ENCODE results near the gene TSC2. TPM values are rescaled to one million over a fixed set of nuclear protein-coding genes. Genes with fewer than 3 reads are reported as not detected.
"Not testable (repeated sequence)": the region's sequence is repeated elsewhere in the genome, so short reads cannot be mapped to it uniquely, and the experiment has no call there.

TSC2 gene
- polyA plus RNA-seq, 1 donor (not counting 4 experiments of a cell fraction or from before 2014, with no cell fraction given) = 22.6 TPM

DNA sequence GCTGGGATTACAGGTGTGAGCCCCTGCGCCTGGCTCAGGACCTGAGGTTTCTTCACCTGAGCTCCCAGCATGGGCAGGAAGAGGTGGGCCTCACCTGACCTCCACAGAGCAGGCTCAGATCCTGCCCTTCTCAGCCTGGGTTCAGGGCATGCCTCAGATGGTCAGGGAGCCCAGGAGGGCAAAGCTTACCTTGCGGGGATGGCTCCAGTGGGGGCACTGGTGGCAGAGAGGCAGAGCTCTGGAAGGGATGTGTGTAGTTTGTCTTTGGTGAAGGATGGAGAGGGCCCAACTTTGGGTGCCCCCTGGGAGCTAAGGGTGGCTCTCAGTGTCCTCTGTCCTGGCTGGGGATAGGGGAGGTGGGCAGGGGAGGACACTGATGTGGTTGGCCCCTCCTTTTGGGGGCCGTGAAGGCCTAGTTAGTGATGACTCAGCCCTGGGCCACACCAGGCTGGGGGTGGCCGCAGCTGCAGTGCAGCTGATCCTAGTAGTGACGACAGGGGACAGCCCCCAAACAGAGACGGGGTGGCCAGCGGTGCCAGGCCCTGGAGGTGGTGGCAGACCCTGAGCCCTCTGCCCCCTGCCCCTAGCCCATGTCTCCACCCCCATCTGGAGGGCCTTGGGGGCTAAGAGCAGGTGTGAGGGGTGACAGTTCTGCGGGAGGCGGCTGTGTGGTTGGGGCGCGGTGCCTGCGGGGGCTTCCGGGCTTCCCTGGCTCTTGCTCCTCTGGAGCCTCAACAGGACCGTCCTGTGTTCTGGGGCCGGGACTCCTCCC is 15.3 kb upstream of the TSC2 start:
- Histone ChIP-seq H2AFZ (ENCODE audit: control insufficient read depth, low read length) (no peak overlapping the region), H3K9me1 (ENCODE audit: control insufficient read depth, extremely low read depth, insufficient read depth, low read length) (no peaks in the 10 kb centered on the region), H3K27ac (ENCODE audit: control insufficient read depth, insufficient read depth, low read length) (no peak overlapping the region), H3K36me3 (ENCODE audit: control insufficient read depth in 2 of 2, extremely low read depth in 1 of 2, insufficient read depth in 2 of 2, low read length in 2 of 2) (peaks cover 0 to 3% of the 10 kb centered on the region in 2 experiments), H3K27me3 (ENCODE audit: control insufficient read depth, extremely low read depth, insufficient read depth, low read length) (no peaks in the 10 kb centered on the region), H3K4me1 (ENCODE audit: control insufficient read depth, extremely low read depth, insufficient read depth, low read length) (peaks cover 12% of the 10 kb centered on the region), H3K4me3 (ENCODE audit: control insufficient read depth in 2 of 3, extremely low read depth in 1 of 3, insufficient read depth in 2 of 3, low read depth in 1 of 3, low read length in 3 of 3) (no peak overlapping the region), H3K9ac (ENCODE audit: control insufficient read depth, extremely low read depth, insufficient read depth, low read length) (no peak overlapping the region), H3K9me3 (ENCODE audit: control insufficient read depth, low read depth, low read length) (no peaks in the 10 kb centered on the region), H3K79me2 (ENCODE audit: control insufficient read depth, insufficient read depth, low read length) (no peaks in the 10 kb centered on the region), H4K20me1 (ENCODE audit: control insufficient read depth, extremely low read depth, insufficient read depth, low read length) (no peaks in the 10 kb centered on the region), H3K4me2 (ENCODE audit: control insufficient read depth, extremely low read depth, insufficient read depth, low read depth, low read length) (no peak overlapping the region)
- DNase-seq (ENCODE audit: low read depth, low spot score) (no peak), FAIRE-seq (no peak)
- dilution Hi-C loops (cut with MboI; ENCODE audit: extremely low pct_ligation_motif_present, low sequenced_read_pairs) = no loop called here
- no peak for TF ChIP-seq EZH2 (IDR thresholded peaks at IDR 0.05; ENCODE audit: low read length)
- TF ChIP-seq, protein P1, sequence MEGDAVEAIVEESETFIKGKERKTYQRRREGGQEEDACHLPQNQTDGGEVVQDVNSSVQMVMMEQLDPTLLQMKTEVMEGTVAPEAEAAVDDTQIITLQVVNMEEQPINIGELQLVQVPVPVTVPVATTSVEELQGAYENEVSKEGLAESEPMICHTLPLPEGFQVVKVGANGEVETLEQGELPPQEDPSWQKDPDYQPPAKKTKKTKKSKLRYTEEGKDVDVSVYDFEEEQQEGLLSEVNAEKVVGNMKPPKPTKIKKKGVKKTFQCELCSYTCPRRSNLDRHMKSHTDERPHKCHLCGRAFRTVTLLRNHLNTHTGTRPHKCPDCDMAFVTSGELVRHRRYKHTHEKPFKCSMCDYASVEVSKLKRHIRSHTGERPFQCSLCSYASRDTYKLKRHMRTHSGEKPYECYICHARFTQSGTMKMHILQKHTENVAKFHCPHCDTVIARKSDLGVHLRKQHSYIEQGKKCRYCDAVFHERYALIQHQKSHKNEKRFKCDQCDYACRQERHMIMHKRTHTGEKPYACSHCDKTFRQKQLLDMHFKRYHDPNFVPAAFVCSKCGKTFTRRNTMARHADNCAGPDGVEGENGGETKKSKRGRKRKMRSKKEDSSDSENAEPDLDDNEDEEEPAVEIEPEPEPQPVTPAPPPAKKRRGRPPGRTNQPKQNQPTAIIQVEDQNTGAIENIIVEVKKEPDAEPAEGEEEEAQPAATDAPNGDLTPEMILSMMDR (optimal IDR thresholded peaks at IDR 0.05 in 1 of 3, IDR thresholded peaks at IDR 0.05 in 1 of 3, conservative IDR thresholded peaks at IDR 0.05 in 1 of 3; ENCODE audit: extremely low read depth in 1 of 3, insufficient read depth in 2 of 3, low read length in 3 of 3) = no peak

DNA sequence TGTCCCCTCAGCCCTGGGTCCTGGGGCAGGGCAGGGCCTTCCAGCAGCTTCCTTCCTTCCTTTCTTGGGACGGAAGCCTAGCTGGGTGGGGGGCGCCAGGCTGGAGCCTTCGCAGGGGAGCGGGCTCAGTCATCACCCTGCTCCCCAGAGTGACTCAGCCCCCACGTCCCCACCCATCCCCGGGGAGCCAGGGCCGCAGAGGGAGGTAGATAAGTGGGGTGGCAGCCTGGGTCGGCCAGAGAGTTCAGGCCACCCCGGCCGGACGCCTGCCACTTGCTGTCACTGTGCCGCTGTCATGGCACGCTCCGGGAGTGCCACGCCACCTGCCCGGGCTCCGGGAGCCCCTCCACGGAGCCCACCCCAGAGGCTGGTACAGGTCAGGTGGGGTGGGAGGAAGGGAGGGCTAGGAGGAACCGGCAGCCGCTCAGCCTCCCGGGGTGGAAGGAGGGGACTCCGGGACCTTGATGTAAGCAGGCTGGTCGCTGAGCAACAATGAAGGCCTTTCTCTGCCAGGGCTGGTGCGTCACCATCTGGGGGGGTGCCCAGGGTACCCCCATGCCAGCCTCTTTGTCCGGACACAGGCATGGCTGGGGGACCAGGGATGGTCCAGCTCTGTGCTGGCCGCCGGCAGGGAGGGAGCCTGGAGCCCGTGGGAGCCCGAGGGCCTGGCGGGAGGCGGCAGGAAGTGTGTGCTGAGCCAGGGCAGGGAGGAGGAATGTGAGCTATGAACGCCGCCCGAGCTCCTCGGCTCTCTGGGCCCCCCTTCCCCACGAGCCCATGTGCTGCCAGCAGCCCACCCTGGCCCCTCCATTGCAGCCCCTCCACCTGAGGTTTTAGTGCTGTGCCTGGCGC is 14.5 kb upstream of the TSC2 start:
- no peak overlapping the region for H3K9ac ChIP-seq (ENCODE audit: control insufficient read depth, extremely low read depth, insufficient read depth, low read length)
- H3K9me1 ChIP-seq (ENCODE audit: control insufficient read depth, extremely low read depth, insufficient read depth, low read length) = no peaks in the 10 kb centered on the region
- H4K20me1 ChIP-seq (ENCODE audit: control insufficient read depth, extremely low read depth, insufficient read depth, low read length) = no peaks in the 10 kb centered on the region
- dilution Hi-C loops (cut with MboI; ENCODE audit: extremely low pct_ligation_motif_present, low sequenced_read_pairs) = no loop called here
- H3K79me2 ChIP-seq (ENCODE audit: control insufficient read depth, insufficient read depth, low read length) = no peaks in the 10 kb centered on the region
- no peak overlapping the region for H3K27ac ChIP-seq (ENCODE audit: control insufficient read depth, insufficient read depth, low read length)
- H2AFZ ChIP-seq (ENCODE audit: control insufficient read depth, low read length) = peak overlapping the region; percentile 69
- DNase-seq (ENCODE audit: low read depth, low spot score) = no peak
- H3K4me1 ChIP-seq (ENCODE audit: control insufficient read depth, extremely low read depth, insufficient read depth, low read length) = peaks cover 9% of the 10 kb centered on the region
- H3K9me3 ChIP-seq (ENCODE audit: control insufficient read depth, low read depth, low read length) = no peaks in the 10 kb centered on the region
- H3K27me3 ChIP-seq (ENCODE audit: control insufficient read depth, extremely low read depth, insufficient read depth, low read length) = no peaks in the 10 kb centered on the region
- H3K36me3 ChIP-seq (ENCODE audit: control insufficient read depth in 2 of 2, extremely low read depth in 1 of 2, insufficient read depth in 2 of 2, low read length in 2 of 2) = peaks cover 0 to 3% of the 10 kb centered on the region in 2 experiments
- peak overlapping the region; percentile 48 for H3K4me2 ChIP-seq (ENCODE audit: control insufficient read depth, extremely low read depth, insufficient read depth, low read depth, low read length)
- FAIRE-seq = no peak
- peak overlapping the region in 1 of 3 experiments; percentile 32 for H3K4me3 ChIP-seq (ENCODE audit: control insufficient read depth in 2 of 3, extremely low read depth in 1 of 3, insufficient read depth in 2 of 3, low read depth in 1 of 3, low read length in 3 of 3)
- TF ChIP-seq, protein P1 (optimal IDR thresholded peaks at IDR 0.05 in 1 of 3, IDR thresholded peaks at IDR 0.05 in 1 of 3, conservative IDR thresholded peaks at IDR 0.05 in 1 of 3; ENCODE audit: extremely low read depth in 1 of 3, insufficient read depth in 2 of 3, low read length in 3 of 3) = no peak

DNA sequence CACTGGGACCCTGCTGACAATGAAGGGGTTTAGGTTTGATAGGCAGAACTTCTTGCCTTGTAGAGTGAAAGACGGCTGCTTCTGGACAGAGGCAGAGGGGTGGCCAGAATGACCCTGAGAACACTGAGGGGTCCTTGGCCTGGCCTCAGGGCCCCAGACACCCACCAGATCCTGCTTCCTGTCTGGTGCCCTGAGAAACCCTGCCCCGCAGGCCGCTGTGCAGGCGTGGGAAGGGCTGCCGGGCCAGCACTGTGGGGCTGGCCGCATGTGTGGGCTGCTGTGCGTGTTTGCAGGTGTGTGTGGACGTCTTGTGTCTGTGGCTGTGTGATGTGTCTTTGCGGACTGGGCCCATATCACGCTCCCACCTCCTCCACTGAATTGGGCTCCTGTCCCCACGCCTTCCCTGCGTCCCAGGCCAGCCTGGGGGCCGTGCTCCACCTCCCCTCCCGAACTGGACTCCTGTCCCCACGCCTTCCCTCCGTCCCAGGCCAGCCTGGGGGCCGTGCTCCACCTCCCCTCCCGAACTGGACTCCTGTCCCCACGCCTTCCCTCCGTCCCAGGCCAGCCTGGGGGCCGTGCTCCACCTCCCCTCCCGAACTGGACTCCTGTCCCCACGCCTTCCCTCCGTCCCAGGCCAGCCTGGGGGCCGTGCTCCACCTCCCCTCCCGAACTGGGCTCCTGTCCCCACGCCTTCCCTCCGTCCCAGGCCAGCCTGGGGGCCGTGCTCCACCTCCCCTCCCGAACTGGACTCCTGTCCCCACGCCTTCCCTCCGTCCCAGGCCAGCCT is 13.7 kb upstream of the TSC2 start:
- H2AFZ ChIP-seq (ENCODE audit: control insufficient read depth, low read length) = peak overlapping the region; percentile 69
- H3K9ac ChIP-seq (ENCODE audit: control insufficient read depth, extremely low read depth, insufficient read depth, low read length); H3K27ac ChIP-seq (ENCODE audit: control insufficient read depth, insufficient read depth, low read length); FAIRE-seq; dilution Hi-C loops (cut with MboI; ENCODE audit: extremely low pct_ligation_motif_present, low sequenced_read_pairs); H3K9me1 ChIP-seq (ENCODE audit: control insufficient read depth, extremely low read depth, insufficient read depth, low read length); H4K20me1 ChIP-seq (ENCODE audit: control insufficient read depth, extremely low read depth, insufficient read depth, low read length); H3K27me3 ChIP-seq (ENCODE audit: control insufficient read depth, extremely low read depth, insufficient read depth, low read length); H3K4me1 ChIP-seq (ENCODE audit: control insufficient read depth, extremely low read depth, insufficient read depth, low read length); DNase-seq (ENCODE audit: low read depth, low spot score); H3K79me2 ChIP-seq (ENCODE audit: control insufficient read depth, insufficient read depth, low read length); H3K9me3 ChIP-seq (ENCODE audit: control insufficient read depth, low read depth, low read length); H3K36me3 ChIP-seq (ENCODE audit: control insufficient read depth in 2 of 2, extremely low read depth in 1 of 2, insufficient read depth in 2 of 2, low read length in 2 of 2): not testable (repeated sequence)
- H3K4me2 ChIP-seq (ENCODE audit: control insufficient read depth, extremely low read depth, insufficient read depth, low read depth, low read length) = peak overlapping the region; percentile 48
- peak overlapping the region in 1 of 3 experiments; percentile 32 for H3K4me3 ChIP-seq (ENCODE audit: control insufficient read depth in 2 of 3, extremely low read depth in 1 of 3, insufficient read depth in 2 of 3, low read depth in 1 of 3, low read length in 3 of 3)

Measured in keratinocyte (primary cell).